ENCODE data around the gene DGKA. TPM values are rescaled to one million over a fixed set of nuclear protein-coding genes. Genes with fewer than 3 reads are reported as not detected.

DGKA gene
- total and polyA plus RNA-seq, 2 donors from 2014 or later, result 13.2 to 68.2 TPM

- DNase-seq (no peak), FAIRE-seq (no peak)
- TF ChIP-seq, protein P1, sequence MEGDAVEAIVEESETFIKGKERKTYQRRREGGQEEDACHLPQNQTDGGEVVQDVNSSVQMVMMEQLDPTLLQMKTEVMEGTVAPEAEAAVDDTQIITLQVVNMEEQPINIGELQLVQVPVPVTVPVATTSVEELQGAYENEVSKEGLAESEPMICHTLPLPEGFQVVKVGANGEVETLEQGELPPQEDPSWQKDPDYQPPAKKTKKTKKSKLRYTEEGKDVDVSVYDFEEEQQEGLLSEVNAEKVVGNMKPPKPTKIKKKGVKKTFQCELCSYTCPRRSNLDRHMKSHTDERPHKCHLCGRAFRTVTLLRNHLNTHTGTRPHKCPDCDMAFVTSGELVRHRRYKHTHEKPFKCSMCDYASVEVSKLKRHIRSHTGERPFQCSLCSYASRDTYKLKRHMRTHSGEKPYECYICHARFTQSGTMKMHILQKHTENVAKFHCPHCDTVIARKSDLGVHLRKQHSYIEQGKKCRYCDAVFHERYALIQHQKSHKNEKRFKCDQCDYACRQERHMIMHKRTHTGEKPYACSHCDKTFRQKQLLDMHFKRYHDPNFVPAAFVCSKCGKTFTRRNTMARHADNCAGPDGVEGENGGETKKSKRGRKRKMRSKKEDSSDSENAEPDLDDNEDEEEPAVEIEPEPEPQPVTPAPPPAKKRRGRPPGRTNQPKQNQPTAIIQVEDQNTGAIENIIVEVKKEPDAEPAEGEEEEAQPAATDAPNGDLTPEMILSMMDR (IDR thresholded peaks at IDR 0.05; ENCODE audit: borderline replicate concordance, extremely low read depth, insufficient read depth), result no peak
- intact Hi-C loops (cut with DNase I), result no loop called here
- Histone ChIP-seq H3K4me1 (ENCODE audit: control insufficient read depth in 2 of 3, insufficient read depth in 2 of 3, low read depth in 1 of 3, low read length in 3 of 3) (peaks cover 0 to 7% (median 0%) of the 10 kb centered on the region in 3 donors), H3K9me3 (ENCODE audit: control insufficient read depth in 2 of 3, insufficient read depth in 1 of 3, low read length in 3 of 3) (no peaks in the 10 kb centered on the region), H3K27me3 (ENCODE audit: control insufficient read depth, insufficient read depth, low read length) (no peaks in the 10 kb centered on the region), H3K27ac (ENCODE audit: low read depth in 2 of 2, low read length in 2 of 2) (no peak overlapping the region), H3K9ac (ENCODE audit: low read length in 3 of 3) (no peak overlapping the region), H3K4me3 (ENCODE audit: low read length in 3 of 3) (no peak overlapping the region), H3K36me3 (ENCODE audit: control insufficient read depth in 2 of 3, insufficient read depth in 3 of 3, low read length in 3 of 3) (no peaks in the 10 kb centered on the region)
These were observed 11.7 kb downstream of the DGKA start for GRCh38 chr12:55942577-55943136.

- intact Hi-C loops (cut with DNase I), result no loop called here
- no peak overlapping the region for H3K4me3 ChIP-seq (ENCODE audit: low read length in 3 of 3)
- TF ChIP-seq, protein P1 (IDR thresholded peaks at IDR 0.05; ENCODE audit: borderline replicate concordance, extremely low read depth, insufficient read depth), result no peak
- H3K4me1 ChIP-seq (ENCODE audit: control insufficient read depth in 2 of 3, insufficient read depth in 2 of 3, low read depth in 1 of 3, low read length in 3 of 3), result no peaks in the 10 kb centered on the region
- H3K9ac ChIP-seq (ENCODE audit: low read length in 3 of 3), result no peak overlapping the region
- no peak overlapping the region for H3K27ac ChIP-seq (ENCODE audit: low read depth in 2 of 2, low read length in 2 of 2)
- no peak for FAIRE-seq
- H3K27me3 ChIP-seq (ENCODE audit: control insufficient read depth, insufficient read depth, low read length), result no peaks in the 10 kb centered on the region
- no peak for DNase-seq
- no peaks in the 10 kb centered on the region for H3K9me3 ChIP-seq (ENCODE audit: control insufficient read depth in 2 of 3, insufficient read depth in 1 of 3, low read length in 3 of 3)
- H3K36me3 ChIP-seq (ENCODE audit: control insufficient read depth in 2 of 3, insufficient read depth in 3 of 3, low read length in 3 of 3), result no peaks in the 10 kb centered on the region
These were observed 15.6 kb downstream of the DGKA start for GRCh38 chr12:55946553-55946952.

DNA sequence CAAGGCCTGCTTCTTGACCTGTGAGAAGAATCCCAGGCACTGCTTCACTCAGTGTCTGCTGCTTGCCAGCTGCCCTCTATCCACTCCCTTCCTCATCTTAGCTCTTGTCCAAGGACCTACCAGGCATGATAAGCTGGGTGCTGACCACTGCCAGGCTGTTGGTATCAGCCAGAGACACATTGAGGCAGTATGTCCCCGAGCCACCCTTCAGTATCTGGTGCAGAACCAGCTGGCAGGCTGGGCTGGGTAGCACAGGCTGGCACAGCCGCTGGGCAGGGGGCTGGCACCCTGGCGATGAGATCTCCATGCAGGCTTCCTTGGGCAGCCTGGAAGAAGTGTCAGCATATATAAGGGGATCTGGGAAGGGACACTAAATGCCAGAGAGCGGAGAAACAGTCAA is 24.4 kb downstream of the DGKA start:
- H3K36me3 ChIP-seq (ENCODE audit: control insufficient read depth in 2 of 3, insufficient read depth in 3 of 3, low read length in 3 of 3), result no peaks in the 10 kb centered on the region
- no peak overlapping the region for H3K4me3 ChIP-seq (ENCODE audit: low read length in 3 of 3)
- H3K27ac ChIP-seq (ENCODE audit: low read depth in 2 of 2, low read length in 2 of 2), result no peak overlapping the region
- DNase-seq, result no peak
- no peaks in the 10 kb centered on the region for H3K9me3 ChIP-seq (ENCODE audit: control insufficient read depth in 2 of 3, insufficient read depth in 1 of 3, low read length in 3 of 3)
- TF ChIP-seq, protein P1 (IDR thresholded peaks at IDR 0.05; ENCODE audit: borderline replicate concordance, extremely low read depth, insufficient read depth), result no peak
- FAIRE-seq, result no peak
- H3K27me3 ChIP-seq (ENCODE audit: control insufficient read depth, insufficient read depth, low read length), result no peaks in the 10 kb centered on the region
- intact Hi-C loops (cut with DNase I), result no loop called here
- H3K9ac ChIP-seq (ENCODE audit: low read length in 3 of 3), result no peak overlapping the region
- no peaks in the 10 kb centered on the region for H3K4me1 ChIP-seq (ENCODE audit: control insufficient read depth in 2 of 3, insufficient read depth in 2 of 3, low read depth in 1 of 3, low read length in 3 of 3)

All from kidney (tissue), 14 donors.